Gastroesophageal sphincter (tissue), 3 donors: ENCODE results near the gene ADAM8.

Experiments
- CTCF ChIP-seq, 4 experiments: fragments of 200-600 bp in 2 of 4; fragments of 450-650 bp in 2 of 4; sonication (generic) in 1 of 4; IDR thresholded peaks; one replicate each; pipeline ENCODE4 v1.5.1; 2017 to 2019; ENCODE audit warnings: antibody characterized with exemption in 4 of 4, mild to moderate bottlenecking in 2 of 4, moderate library complexity in 2 of 4
- POLR2A ChIP-seq, 2 donors: fragments of 450-650 bp; IDR thresholded peaks; one replicate each; pipeline ENCODE4 v1.6.1; 2017; ENCODE audit warnings: antibody characterized with exemption in 2 of 2, mild to moderate bottlenecking in 2 of 2, moderate library complexity in 1 of 2

DNA sequence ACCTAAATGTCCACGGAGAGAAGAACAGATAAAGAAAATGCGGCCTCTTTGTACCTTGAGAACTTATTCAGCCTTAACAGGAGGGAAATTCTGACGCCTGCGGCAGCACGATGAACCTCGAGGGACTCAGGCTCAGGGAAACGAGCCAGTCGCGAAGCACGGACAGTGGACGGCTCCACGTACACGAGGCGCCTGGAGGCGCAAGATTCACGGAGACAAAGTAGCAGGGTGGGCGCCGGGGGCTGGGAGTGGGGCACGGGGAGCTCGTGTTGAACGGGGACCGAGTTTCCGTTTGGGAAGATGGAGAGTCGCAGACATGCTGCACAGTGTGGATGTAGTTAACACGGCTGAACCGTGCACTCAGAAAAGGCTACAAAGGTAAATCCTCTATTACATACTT is 59.9 kb downstream of the ADAM8 start:
- TF ChIP-seq CTCF (IDR thresholded peaks at IDR 0.05) (no peak), POLR2A (IDR thresholded peaks at IDR 0.05) (no peak)
